CD4-positive, alpha-beta T cell treated with Interleukin-6 for 4 hours (primary cell): ENCODE measurements around the gene KPNA6.

ENCODE experiments used
- DNase-seq: peaks from one replicate; pipeline ENCODE4 v3.0.0-alpha.2; 2020; ENCODE audit warnings: mixed read lengths

The KPNA6 gene

DNA sequence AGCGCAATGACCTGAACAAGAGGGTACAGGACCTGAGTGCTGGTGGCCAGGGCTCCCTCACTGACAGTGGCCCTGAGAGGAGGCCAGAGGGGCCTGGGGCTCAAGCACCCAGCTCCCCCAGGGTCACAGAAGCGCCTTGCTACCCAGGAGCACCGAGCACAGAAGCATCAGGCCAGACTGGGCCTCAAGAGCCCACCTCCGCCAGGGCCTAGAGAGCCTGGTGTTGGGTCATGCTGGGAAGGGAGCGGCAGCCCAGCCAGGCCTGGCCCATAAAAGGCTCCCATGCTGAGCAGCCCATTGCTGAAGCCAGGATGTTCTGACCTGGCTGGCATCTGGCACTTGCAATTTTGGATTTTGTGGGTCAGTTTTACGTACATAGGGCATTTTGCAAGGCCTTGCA, 87.1 kb downstream of the KPNA6 start:
- DNase-seq, result no peak

DNA sequence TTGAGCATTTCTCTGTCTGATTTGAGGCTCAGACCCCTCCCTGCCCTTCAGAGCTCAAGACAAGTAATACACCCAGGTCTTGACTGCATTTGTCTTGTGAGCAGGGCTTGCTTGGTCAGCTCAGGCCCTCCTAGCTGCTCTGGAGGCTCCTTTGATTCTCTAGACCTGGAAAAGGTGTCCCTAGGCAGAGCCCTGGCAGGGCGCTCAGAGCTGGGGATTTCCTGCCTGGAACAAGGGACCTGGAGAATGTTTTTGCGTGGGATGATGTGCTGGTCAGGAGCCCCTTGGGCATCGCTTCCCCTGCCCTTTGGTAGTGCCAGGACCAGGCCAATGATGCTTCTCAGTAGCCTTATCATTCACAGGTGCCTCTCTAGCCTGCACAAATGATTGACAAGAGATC, 87.7 kb downstream of the KPNA6 start:
- DNase-seq, result no peak

DNA sequence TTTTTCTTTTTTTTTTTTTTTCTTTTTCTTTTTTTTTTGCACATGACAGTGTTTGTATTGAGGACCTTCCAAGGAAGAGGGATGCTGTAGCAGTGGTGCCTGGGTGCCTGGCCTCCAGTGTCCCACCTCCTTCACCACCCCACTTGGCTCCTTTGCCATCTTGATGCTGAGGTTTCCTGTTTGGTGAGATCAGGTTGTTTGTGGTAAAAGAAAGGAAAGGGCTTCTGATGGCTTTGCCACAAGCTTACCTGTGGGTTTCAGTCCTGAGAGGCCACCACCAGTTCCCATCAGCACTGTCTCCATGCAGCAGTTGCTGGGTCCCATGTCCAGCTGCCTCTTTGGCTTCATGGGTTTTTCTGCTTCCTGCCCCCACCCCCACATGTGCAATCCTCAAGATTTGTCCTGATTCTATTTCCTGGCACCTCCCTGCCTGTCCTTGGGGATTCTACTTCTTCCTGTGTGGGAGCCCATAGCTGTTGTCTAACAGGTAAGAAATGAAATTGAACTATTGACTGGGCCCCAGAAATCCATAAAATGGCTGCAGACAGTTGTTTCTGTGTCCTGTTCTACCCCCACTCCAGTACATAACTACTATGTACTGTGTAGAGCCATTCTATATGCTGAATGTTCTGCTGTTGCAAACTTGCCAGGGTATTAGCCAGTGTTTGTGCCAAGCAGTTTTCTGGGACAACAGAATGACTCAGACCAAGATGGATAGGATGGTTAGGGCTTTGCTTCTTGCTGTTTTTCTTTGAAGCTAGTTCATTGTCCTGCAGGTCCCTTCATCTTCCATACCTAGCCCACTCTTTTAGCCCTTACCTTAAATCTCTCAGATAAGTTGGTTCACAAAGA, 88.3 kb downstream of the KPNA6 start:
- peak; percentile 14 for DNase-seq

DNA sequence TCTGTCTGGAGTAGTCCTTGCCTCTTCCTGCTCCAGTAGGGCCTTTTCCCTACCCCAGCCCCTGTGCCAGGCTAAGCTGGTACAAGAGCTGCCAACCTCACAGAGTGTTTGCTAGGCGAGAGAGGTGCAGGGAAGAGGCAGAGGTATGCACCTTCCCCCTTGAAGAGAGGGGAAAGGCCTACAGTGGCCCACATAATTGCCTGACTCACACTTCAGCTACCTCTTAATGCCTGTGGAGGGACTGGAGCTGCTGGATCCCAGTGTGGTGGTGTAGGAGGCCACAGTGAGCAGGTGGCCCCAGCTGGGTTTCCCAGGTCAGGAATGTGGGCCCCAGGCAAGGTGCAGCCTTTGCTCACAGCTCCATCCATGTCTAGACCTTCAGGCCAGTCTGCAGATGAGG, 89.2 kb downstream of the KPNA6 start:
- DNase-seq, result no peak

DNA sequence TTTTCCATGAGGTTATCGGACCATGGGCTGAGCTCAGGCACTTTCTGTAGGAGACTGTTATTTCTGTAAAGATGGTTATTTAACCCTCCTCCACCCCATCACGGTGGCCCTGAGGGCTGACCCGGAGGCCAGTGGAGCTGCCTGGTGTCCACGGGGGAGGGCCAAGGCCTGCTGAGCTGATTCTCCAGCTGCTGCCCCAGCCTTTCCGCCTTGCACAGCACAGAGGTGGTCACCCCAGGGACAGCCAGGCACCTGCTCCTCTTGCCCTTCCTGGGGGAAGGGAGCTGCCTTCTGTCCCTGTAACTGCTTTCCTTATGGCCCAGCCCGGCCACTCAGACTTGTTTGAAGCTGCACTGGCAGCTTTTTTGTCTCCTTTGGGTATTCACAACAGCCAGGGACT, 90.0 kb downstream of the KPNA6 start:
- no peak for DNase-seq

DNA sequence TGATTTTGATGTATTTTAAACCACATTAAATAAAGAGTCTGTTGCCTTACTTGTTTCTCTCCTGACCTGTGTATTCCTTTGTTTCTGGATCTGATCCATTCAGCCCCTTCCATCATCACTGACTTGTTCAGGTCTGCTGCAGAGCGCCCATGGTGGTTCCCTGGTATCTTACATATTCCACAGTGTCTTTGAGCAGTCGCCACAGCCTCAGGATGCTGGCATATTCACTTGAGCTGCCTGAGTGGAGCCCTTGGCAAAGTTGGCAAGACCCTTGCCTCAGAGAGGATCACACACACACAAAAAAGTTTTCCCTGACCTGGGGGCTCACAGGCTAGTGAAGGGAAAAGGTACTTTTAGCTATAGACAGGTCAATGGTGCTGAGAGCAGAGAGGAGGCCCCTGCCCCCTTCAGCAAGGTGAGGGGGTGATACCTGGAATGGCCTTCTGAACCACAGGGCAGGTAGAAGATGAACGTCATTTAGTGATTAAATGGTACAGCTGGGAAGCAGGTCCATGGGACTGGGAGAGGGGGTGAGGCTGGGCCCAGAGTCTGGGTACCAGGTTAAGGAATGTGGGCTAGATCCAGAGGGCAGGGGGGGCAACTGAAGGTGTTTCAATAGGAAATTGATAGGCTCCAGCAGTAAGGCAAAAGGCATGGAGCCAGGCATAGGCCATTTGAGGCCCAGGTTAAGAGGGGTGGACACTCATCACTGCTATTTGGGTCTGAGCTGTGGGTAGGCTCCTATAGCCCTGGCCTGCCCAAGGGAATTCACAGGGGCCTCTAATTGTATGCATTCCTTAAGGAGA, 90.6 kb downstream of the KPNA6 start:
- DNase-seq, result no peak

DNA sequence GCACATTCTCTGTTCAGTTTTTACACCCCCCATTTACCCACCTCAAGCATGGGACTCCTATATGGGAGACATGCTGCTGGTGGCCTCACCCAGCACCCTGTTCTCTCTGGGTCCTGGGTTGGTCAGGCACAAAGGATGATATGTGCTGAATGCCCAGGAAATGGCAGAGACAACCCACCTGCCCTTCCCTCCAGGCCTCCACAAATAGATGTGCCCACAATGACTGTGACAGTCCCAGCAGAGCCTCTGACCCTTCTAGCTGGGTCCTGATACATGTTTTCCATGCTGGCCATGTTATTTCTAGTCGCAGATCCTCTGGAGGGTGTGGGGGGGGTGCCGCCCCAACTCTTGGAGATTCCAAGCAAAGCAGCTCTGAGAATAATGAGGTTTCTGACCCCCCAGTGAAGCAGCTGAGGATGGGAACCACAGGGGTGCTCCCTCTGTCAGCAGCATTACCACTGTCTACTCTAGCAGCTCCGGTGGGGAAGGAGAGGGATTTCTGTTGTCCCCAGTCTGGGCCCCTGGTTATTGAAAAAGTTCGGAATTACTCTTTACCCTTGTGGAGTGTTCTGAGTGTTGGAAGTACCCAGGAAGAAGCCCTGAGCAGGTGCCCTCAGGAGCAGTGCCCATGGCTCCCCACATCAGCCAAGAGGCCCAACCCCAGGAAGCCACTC, 91.3 kb downstream of the KPNA6 start:
- DNase-seq, result no peak

DNA sequence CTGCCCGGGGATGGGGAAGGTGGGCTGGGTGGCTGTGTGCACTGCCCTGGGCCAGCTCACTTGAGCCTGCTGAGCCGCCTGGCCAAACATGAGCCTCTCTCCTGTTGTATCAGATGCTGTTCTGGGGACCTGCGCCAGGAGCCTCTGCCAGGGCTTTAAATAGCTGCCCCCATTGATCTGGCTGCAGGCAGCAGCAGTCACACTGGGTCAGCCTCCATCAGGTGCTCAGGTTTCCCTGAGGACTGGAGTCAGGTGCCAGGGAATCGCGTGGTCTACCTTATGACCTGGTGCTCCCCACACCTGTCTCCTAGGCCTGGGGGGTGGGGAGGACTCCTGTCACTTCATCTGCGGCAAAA, 91.8 kb downstream of the KPNA6 start:
- DNase-seq, result no peak

DNA sequence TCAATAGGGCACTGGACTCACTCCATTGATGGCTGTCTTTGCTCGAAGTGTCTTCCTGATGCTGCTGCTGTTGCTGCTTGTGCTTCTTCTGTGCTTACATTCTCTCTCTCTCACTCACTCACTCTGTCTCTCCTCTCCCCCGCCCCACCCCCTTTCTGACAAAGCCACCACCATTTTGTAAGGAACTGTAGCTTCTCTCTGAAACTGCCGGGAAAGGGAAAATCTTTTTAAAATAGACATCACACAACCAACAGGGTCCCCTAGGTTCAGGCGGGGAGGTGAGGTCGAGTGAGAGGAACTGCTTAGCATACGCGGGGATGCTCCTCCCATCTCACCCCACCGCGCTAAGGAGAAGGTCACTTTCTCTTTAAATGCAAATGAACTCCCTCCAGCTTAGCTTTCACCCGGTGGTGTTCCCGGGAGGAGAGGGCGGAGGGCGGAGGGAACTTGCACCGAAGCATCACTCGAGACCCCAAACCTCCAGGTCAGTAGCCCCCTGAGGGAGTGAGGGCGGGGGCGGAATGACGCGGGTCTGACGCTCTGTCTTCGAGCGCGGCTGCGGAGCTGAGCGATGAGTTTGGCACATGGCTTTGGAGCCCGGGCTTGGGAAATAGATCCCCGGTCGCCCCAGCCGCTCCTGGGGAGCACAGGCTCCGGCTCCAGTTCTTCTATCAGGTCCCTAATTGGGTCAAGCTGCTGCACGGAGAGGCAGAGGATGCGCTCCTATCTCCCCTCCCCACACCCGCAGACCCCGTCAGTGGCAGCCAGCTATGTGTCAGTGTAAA, 92.6 kb downstream of the KPNA6 start, which contains the start of gene CCDC28B:
Gene CCDC28B (plus strand): TSS at position 370 of the 785 bp plus-strand sequence. CDS start 1,341 bp downstream, outside the sequence.
- peak; percentile 60 for DNase-seq

DNA sequence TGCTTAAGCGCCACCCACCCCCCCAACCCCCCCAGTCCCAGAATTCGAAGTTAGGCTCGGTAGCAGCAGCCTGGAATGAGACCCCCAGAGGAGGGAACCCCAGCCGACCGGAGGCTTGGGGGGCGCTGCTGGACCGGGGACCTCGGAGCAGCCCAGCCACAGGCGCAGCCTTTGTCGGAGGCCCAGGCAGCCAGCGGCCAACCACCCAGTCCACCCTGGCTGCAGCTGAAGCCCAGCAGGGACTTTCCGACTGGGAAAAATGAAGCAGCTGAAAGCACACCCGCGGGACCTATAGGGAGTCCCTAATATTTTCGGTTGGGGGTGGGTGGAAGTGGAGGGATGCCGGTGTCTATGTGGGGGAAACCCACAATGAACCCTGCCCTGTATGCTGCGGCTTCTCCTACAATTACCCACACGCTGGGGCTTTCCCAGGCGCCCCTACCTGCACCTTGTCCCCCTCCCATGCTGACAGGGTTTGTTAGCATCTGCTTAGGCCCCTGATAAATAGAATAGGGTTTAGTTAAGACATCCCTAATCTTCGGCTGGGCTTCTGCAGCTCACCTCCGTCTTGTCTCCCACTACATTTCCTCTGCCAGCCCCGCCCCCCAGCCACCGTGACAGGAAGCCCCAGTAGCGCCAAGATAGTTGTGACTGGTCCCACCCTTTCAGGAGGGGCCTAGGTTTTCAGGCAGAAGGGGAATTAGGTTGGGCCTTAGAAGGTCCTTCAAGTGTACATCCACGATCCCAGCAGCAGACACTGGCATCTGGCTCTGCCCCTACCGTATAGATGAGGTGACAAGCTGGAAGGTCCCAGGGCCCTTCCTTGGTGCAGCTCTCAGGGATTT, 93.4 kb downstream of the KPNA6 start:
- DNase-seq, result peak; percentile 88

DNA sequence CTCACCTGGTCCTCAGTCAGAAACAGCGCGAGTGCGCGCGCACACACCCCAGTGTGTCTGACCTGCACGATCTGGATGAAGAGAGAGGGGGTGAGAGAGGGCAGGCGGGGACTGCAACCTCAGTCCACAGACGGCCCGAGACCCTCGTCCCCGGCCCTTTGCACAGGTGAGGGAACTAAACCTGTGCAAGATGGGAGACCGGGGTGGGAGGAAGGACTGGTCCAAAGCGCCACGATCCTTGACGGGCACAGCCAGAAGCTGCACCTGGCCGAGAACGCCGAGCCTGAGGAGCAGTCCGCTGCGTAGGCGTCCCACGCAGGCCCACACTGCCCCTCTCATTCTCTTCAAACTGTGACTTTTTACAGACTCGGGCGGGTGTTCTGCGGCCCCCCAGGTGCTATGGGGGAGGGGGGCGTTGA, 97.1 kb downstream of the KPNA6 start:
- no peak for DNase-seq

DNA sequence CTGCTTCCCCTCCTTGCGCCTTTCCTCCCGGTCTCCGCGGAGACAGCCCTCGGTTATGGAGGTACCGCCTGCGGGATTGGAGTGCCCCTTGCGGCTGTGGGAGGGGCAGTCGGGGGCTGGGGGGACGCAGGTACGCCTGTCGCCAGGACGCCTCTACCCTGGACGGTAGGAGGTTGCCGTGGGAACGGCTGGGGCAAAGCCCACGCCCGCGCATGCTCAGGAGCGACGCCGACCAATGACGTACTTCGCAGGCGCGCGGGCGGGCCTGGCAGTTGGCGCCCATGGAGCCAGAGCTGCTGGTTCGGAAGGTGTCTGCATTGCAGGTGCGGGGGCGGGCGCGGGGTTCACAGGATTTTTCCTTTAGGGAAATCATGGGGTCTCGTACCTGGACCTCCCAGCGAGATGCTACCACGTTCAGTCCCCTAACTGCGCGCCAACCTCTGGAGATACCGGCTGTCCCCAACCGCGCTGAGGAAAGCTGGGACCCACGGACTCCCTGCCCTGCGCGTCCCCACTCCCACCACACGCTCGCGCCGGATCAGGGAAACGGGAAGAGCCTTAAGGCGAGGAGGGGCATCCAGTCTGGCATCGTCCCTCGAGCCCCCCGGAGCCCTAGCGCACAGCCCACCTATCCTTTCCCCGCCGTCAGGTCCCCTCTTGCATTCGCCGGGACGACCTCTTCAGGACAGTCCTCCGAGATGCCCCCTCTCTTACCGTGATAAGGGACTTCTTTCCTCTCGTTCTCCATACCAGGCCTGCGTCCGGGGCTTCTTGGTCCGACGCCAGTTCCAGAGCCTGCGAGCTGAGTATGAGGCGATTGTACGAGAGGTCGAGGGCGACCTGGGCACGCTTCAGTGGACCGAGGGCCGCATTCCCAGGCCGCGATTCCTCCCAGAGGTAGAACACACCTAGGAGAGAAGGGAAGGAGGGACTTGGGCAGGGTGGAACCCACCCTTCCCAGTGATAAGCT, 97.8 kb downstream of the KPNA6 start, which contains the start of gene IQCC:
Gene IQCC (plus strand): TSS at position 271 of the 970 bp plus-strand sequence. CDS start 11 bp downstream, at position 282.
- peak; percentile 88 for DNase-seq

DNA sequence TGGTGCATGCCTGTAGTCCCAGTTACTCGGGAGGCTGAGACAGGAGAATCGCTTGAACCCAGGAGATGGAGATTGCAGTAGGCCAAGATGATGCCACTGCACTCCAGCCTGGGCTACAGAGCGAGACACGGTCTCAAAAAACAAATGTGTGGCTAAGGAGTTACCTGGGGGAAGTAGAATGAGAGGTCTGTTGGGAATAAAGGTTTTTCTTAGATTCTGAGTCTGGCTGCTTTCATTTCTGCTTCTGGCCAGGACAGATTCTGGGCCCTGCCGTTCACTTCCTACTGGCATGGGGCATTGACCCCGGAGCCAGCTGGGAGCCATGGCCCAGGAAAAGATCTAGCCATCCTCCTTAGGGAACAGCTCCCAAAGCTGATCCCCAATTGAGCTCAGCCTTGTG, 100.6 kb downstream of the KPNA6 start:
- DNase-seq, result no peak

DNA sequence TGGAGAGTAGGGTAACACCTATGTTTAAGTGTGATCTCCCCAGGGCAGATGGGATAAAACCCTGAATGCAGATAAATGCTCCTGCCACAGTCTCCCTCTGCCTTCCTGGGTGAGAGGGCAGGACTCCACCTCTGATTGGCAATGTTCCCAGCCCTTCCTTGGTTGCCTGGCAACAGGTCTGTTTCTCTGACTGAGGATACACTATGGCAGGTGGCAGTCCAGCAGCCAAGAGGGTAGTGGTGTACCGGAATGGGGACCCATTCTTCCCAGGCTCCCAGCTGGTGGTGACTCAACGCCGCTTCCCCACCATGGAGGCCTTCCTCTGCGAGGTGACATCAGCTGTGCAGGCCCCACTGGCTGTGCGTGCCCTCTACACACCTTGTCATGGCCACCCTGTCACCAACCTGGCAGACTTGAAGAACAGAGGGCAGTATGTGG, 101.1 kb downstream of the KPNA6 start, which contains the start of gene DCDC2B:
Gene DCDC2B (plus strand): TSS at position 199 of the 438 bp plus-strand sequence. CDS start 5 bp downstream, at position 204.
- no peak for DNase-seq

DNA sequence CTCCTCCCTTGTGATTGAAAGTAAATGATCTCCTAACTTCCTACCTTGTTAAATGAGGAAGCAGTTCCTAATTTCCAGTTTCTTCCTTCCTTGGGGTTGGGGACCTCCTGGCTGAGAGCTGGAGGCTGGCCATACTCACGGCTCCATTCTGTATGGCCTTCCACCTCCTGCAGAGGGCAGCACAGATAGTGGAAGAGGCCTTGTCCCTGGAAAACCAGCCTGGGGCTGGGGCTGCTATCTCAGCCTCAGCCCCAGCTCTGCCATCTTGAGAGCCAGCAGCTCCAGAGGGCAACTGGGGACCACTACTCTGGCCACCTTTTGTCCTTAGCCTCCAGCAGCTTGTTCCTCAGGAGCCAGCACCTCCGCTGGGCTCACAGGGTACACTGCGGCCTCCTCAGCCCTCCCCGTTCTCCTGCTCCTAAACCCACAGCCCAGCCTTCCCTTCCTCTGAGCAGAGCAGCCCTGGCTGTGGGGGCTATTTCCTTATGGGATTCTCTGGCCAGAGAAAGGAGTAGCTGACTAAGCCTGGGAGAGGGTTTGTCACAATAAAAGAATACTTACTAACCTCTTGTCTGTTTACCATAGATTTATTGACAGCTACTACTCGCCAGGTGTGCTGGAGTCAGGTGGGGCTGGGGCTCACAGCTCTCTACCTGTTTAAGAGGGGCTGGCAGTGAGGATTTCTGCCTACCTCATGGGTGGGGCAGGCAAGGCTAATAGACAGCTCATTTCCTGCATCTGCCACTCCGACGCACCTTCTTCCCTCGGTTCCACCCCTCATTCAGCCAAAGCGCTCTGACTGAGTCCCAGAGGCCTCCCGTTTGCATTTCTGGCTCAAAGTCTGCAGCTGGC, 108.0 kb downstream of the KPNA6 start:
- DNase-seq, result peak; percentile 73

DNA sequence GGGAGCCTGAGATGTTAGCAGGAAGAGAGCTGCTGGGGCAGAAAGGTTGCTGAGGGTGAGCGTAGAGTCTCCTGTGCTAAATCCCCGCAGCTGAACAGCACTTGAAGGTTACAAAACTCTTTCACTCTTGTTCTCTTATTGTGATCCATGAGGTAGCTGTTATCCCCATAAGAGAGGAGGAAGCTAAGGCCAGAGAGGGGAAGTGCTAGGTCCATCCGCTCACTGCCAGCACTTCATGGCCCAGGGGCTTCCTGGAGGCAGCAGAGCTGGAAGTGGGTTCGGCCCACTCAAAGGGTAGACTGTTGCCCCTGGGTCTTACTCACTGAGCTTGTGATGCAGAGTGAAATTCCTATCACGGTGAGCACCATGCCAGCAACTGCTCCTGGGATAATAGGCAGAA, 108.7 kb downstream of the KPNA6 start:
- DNase-seq, result no peak

DNA sequence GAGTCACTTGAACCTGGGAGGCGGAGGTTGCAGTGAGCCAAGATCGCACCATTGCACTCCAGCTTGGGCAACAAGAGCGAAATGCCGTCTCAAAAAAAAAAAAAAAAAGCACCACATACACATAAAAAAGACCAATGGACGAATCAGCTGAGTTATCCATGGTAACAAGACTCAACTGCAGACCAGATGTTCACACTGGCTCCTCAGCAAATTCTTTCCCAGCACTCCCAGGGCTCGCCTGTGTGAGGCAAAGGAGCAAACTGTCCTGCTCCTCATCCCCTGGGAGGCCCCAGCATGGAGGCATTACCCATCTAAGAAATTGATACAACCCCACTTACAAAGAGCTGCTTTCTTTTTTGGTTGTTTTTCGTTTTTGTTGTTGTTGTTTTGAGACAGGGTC, 111.2 kb downstream of the KPNA6 start:
- DNase-seq, result no peak

DNA sequence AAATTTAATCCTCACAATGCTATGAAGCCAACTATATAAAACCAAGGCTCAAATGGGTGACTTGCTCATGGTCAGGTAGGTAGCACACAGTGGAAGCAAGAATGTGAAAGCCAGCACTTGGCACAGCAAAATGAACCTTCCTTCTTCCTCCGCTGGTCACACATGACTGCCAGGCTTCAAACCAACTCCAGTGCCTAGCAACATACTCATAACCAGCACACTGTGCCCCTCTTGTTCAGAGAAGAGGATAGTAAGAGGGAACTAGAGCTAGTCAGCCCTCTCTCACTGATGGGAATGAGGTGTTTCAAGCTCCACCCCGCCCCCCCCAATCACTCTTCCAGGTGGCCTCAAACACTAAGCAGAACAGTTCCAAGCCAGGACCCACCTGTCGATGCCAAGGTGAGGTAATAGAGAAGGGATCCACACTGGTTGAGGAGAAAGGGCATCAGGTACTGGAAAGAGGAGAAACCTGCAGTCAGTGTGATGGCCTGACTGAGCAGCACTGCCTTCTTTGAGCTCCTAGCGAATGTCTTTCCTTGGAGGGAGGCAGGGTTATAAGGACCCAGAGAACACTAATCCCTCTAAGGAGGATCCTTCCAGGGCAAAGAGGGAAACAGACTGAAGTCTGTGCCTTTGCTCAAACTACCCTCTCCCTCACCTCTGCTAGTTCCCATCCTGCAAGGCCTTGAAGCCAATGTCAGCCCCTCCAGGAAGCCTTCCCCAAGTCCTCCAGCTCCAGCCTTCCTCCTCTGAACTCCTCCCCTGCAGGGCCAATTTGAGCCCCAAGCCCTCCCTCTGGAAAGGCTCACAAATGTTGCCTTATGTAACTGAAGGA, 113.1 kb downstream of the KPNA6 start:
- no peak for DNase-seq
